ENCODE measurements around the gene RAPGEF1.

DNA sequence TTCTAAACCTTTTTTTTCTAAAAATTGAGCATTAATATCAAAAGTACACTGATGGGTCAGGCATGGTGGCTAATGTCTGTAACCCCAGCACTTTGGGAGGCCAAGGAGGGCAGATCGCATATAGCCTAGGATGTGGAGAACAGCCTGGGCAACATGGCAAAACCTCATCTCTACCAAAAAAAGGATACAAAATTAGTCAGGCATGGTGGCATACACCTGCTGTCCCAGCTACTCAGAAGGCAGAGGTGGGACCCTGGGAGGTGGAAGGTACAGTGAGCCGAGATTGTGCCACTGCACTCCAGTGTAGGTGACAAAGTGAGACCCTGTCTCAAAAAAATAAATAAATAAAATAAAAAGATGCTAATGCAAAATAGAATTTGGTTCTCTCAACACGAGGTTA lies 49.4 kb downstream of the RAPGEF1 start:
- TF ChIP-seq CTCF (IDR thresholded peaks at IDR 0.05) = no peak
- TF ChIP-seq POLR2A (IDR thresholded peaks at IDR 0.05) = no peak
- no peak for TF ChIP-seq EP300 (IDR thresholded peaks at IDR 0.05)

Measured in ovary (tissue), 3 donors.